Sigmoid colon (tissue), 7 donors: ENCODE measurements around the gene CLSTN2. TPM values are rescaled to one million over a fixed set of nuclear protein-coding genes. Genes with fewer than 3 reads are reported as not detected.

Experiments
- DNase-seq: peaks from one replicate; pipeline ENCODE4 v3.0.0-alpha.2; 2019
- H3K27ac ChIP-seq, 4 donors: fragments of 200-600 bp; sonication (generic); one replicate each; pipeline ENCODE4 v1.5.1; 2016 to 2019; ENCODE audit warnings: mild to moderate bottlenecking in 1 of 4
- H3K27me3 ChIP-seq, 3 donors: fragments of 200-600 bp; sonication (generic); one replicate each; pipeline ENCODE4 v1.5.1; 2019; ENCODE audit warnings: mild to moderate bottlenecking in 1 of 3
- H3K36me3 ChIP-seq, 4 donors: fragments of 200-600 bp; sonication (generic); one replicate each; pipeline ENCODE4 v1.5.1; 2016 to 2019
- H3K4me1 ChIP-seq, 4 donors: fragments of 200-600 bp; sonication (generic); one replicate each; pipeline ENCODE4 v1.5.1; 2017 to 2019
- H3K4me3 ChIP-seq, 4 donors: fragments of 200-600 bp; sonication (generic); one replicate each; pipeline ENCODE4 v1.5.1; 2017 to 2019; ENCODE audit warnings: mild to moderate bottlenecking in 2 of 4, moderate library complexity in 1 of 4
- H3K9me3 ChIP-seq, 4 donors: fragments of 200-600 bp in 3 of 4; sonication (generic) in 3 of 4; one replicate each; pipeline versions ENCODE4 v1.5.1 to v1.6.1; 2013 to 2019
- CTCF ChIP-seq, 4 experiments: fragments of 450-650 bp in 3 of 4; fragments of 200-600 bp in 1 of 4; IDR thresholded peaks; one replicate each; pipeline ENCODE4 v1.5.1; 2016 to 2019; ENCODE audit warnings: antibody characterized with exemption in 4 of 4, mild to moderate bottlenecking in 3 of 4, moderate library complexity in 2 of 4
- EP300 ChIP-seq, 4 donors: sonication (generic); formaldehyde crosslinking; IDR thresholded peaks; one replicate each; pipeline ENCODE4 v1.6.1; 2017; ENCODE audit warnings: antibody characterized with exemption in 4 of 4
- POLR2A ChIP-seq, 2 donors: fragments of 450-650 bp; IDR thresholded peaks; one replicate each; pipeline ENCODE4 v1.6.1; 2016; ENCODE audit warnings: antibody characterized with exemption in 2 of 2, mild to moderate bottlenecking in 2 of 2, moderate library complexity in 2 of 2
- POLR2AphosphoS5 ChIP-seq, 4 donors: sonication (generic); formaldehyde crosslinking; IDR thresholded peaks; one replicate each; pipeline ENCODE4 v1.6.1; 2017; ENCODE audit warnings: antibody characterized with exemption in 4 of 4
- WGBS, 2 donors: extraction: QIAGEN DNeasy Blood & Tissue Kit; methylation state at CpG; one replicate each; pipeline ENCODE4 v1.1.7; 2013; 5-methylcytosine and 5-hydroxymethylcytosine counted together
- intact Hi-C: fragments of 100-400 bp; cut with DNase I; formaldehyde crosslinking; loops from one replicate; pipeline ENCODE4 v1.15.1; 2023
- polyA plus RNA-seq, 3 donors: library from polyadenylated mRNA; stranded (reverse); fragments of 200-250 nt; gene quantifications; one replicate each; pipeline ENCODE4 v1.2.3, GENCODE V29; 2013
- total RNA-seq, 4 donors: library from RNA; depleted of rRNA; stranded (reverse); fragments of >200 nt; gene quantifications; one replicate each; pipeline ENCODE4 v1.1.0, GENCODE V29; 2016
- donor health status: healthy with polysubstance abuse.
- donor health status: Bipolar disorder and iron deficiency.
- donor health status: healthy.

CLSTN2 gene
- total and polyA plus RNA-seq, 7 donors = 0.23 to 8.3 (median 2.7) TPM

- DNase-seq = no peak
- intact Hi-C loops = no loop called here
- 43 to 74% methylated on average over 3 of the region's 3 CpGs for WGBS, 2 donors
- Histone ChIP-seq H3K27me3 (no peaks in the 10 kb centered on the region), H3K36me3 (no peaks in the 10 kb centered on the region), H3K9me3 (peaks cover 0 to 3% (median 0%) of the 10 kb centered on the region in 4 donors), H3K4me3 (no peak overlapping the region), H3K4me1 (no peaks in the 10 kb centered on the region), H3K27ac (no peak overlapping the region)
- TF ChIP-seq POLR2AphosphoS5 (IDR thresholded peaks at IDR 0.05) (no peak), CTCF (IDR thresholded peaks at IDR 0.05) (no peak), EP300 (IDR thresholded peaks at IDR 0.05) (no peak), POLR2A (IDR thresholded peaks at IDR 0.05) (no peak)
These were observed 668.8 kb downstream of the CLSTN2 start for GRCh38 chr3:140603766-140604165.

- H3K27ac ChIP-seq = no peak overlapping the region
- WGBS, 2 donors = 60 to 71% methylated on average over 3 of the region's 3 CpGs
- H3K4me3 ChIP-seq = no peak overlapping the region
- no peaks in the 10 kb centered on the region for H3K4me1 ChIP-seq
- no peak for DNase-seq
- no peaks in the 10 kb centered on the region for H3K36me3 ChIP-seq
- intact Hi-C loops = no loop called here
- peaks cover 0 to 3% (median 0%) of the 10 kb centered on the region in 4 donors for H3K9me3 ChIP-seq
- TF ChIP-seq POLR2A (IDR thresholded peaks at IDR 0.05) (no peak), POLR2AphosphoS5 (IDR thresholded peaks at IDR 0.05) (no peak), EP300 (IDR thresholded peaks at IDR 0.05) (no peak), CTCF (IDR thresholded peaks at IDR 0.05) (no peak)
- no peaks in the 10 kb centered on the region for H3K27me3 ChIP-seq
These were observed 675.6 kb downstream of the CLSTN2 start for GRCh38 chr3:140610544-140610943.

DNA sequence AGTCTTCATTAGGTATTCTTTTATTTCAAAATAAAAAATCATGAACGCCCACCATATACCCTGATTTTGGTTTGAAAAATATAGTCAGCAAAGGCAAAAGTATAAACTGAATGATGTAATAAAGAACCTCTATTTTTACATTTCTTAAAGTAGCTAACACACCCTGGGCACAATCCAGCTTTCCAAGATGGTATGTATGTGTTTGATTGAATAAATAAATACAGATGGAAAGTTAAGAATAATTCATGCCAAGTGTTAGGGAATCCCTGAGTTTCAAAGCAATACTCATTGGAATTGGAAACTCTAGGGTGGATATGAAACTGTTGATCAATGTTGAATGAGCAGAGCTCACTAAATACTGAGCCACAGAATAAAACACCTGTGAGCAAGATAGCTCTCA lies 679.0 kb downstream of the CLSTN2 start:
- Histone ChIP-seq H3K27me3 (no peaks in the 10 kb centered on the region), H3K27ac (no peak overlapping the region), H3K4me1 (no peaks in the 10 kb centered on the region), H3K36me3 (no peaks in the 10 kb centered on the region), H3K4me3 (no peak overlapping the region), H3K9me3 (no peaks in the 10 kb centered on the region)
- no peak for TF ChIP-seq EP300 (IDR thresholded peaks at IDR 0.05)
- TF ChIP-seq CTCF (IDR thresholded peaks at IDR 0.05) = no peak
- TF ChIP-seq POLR2A (IDR thresholded peaks at IDR 0.05) = no peak
- no peak for TF ChIP-seq POLR2AphosphoS5 (IDR thresholded peaks at IDR 0.05)
- intact Hi-C loops = no loop called here
- WGBS, 2 donors = 81 to 91% methylated on average over 1 of the region's 1 CpG
- DNase-seq = no peak

DNA sequence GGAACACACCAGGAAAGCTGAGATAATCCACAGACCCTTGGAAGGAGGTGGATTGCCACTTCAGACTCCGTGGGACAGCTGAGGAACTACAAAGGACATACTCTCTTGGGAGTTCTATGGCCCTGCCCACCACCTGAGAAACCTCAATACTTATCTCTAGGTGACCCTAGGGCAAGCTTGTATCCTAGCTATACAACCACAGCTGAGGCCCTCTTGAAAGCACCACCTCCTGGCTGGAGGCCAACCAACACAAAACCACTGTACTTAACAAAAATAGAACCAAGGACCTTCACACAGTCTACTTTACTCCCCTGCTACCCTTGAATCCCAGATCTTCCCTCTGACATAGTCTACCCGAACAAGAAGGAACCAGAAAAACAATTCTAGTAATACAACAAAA lies 682.1 kb downstream of the CLSTN2 start:
- Histone ChIP-seq H3K27me3 (no peaks in the 10 kb centered on the region), H3K9me3 (no peaks in the 10 kb centered on the region), H3K36me3 (no peaks in the 10 kb centered on the region), H3K4me3 (no peak overlapping the region), H3K4me1 (no peaks in the 10 kb centered on the region), H3K27ac (no peak overlapping the region)
- TF ChIP-seq CTCF (IDR thresholded peaks at IDR 0.05) (no peak), EP300 (IDR thresholded peaks at IDR 0.05) (no peak), POLR2A (IDR thresholded peaks at IDR 0.05) (no peak), POLR2AphosphoS5 (IDR thresholded peaks at IDR 0.05) (no peak)
- intact Hi-C loops = no loop called here
- no peak for DNase-seq
- 72 to 74% methylated on average over 2 of the region's 2 CpGs for WGBS, 2 donors

GRCh38 chr3:140626856-140627255 lies 691.9 kb downstream of the CLSTN2 start:
- H3K4me3 ChIP-seq = no peak overlapping the region
- no peak for DNase-seq
- no peaks in the 10 kb centered on the region for H3K9me3 ChIP-seq
- WGBS, 2 donors = 93% methylated on average over 7 of the region's 7 CpGs
- no peaks in the 10 kb centered on the region for H3K27me3 ChIP-seq
- intact Hi-C loops = no loop called here
- H3K27ac ChIP-seq = no peak overlapping the region
- no peaks in the 10 kb centered on the region for H3K4me1 ChIP-seq
- no peak for TF ChIP-seq POLR2AphosphoS5 (IDR thresholded peaks at IDR 0.05)
- TF ChIP-seq POLR2A (IDR thresholded peaks at IDR 0.05) = no peak
- no peak for TF ChIP-seq EP300 (IDR thresholded peaks at IDR 0.05)
- no peak for TF ChIP-seq CTCF (IDR thresholded peaks at IDR 0.05)
- H3K36me3 ChIP-seq = no peaks in the 10 kb centered on the region
